Activated CD4-positive, alpha-beta T cell treated with anti-CD3 and anti-CD28 coated beads, Interleukin-2, amount 10 ng/mL, durations not matched to agents 7 days and 5 days (primary cell): ENCODE data around the gene NUDT7. TPM values are rescaled to one million over a fixed set of nuclear protein-coding genes. Genes with fewer than 3 reads are reported as not detected.

ENCODE experiments used
- CTCF ChIA-PET: fragments of 350-600 bp; sonication (Branson Sonifier 250); formaldehyde crosslinking; loops from one replicate; lab custom pipeline; 2021; ENCODE audit warnings: antibody characterized with exemption; lab: Charles Lee
- POLR2A ChIA-PET: fragments of 350-600 bp; sonication (Branson Sonifier 250); formaldehyde crosslinking; loops from one replicate; lab custom pipeline; 2021; ENCODE audit warnings: antibody characterized with exemption; lab: Charles Lee
- DNase-seq: peaks from one replicate; pipeline ENCODE4 v3.0.0-alpha.2; 2020
- H3K27ac Mint-ChIP-seq: one replicate; pipeline ENCODE4 v1.8.0; 2021; ENCODE audit warnings: mild to moderate bottlenecking, moderate library complexity, mixed read lengths
- H3K27me3 Mint-ChIP-seq: one replicate; pipeline ENCODE4 v1.8.0; 2021; ENCODE audit warnings: mixed read lengths
- H3K36me3 Mint-ChIP-seq: one replicate; pipeline ENCODE4 v1.8.0; 2021; ENCODE audit warnings: low read depth, mixed read lengths
- H3K4me1 Mint-ChIP-seq: one replicate; pipeline ENCODE4 v1.8.0; 2021; ENCODE audit warnings: mixed read lengths
- H3K4me3 Mint-ChIP-seq: one replicate; pipeline ENCODE4 v1.8.0; 2021; ENCODE audit warnings: mild to moderate bottlenecking, moderate library complexity, mixed read lengths
- H3K9me3 Mint-ChIP-seq: one replicate; pipeline ENCODE4 v1.8.0; 2021; ENCODE audit warnings: mixed read lengths
- total RNA-seq, 2 experiments: library from RNA; stranded (reverse); gene quantifications; one replicate each; pipeline ENCODE4 v1.2.3, GENCODE V29; 2021

The NUDT7 gene
- total RNA-seq, 2 experiments from 2014 or later = 6.8 to 8.4 TPM

- H3K9me3 Mint-ChIP-seq = no peaks in the 10 kb centered on the region
- ChIA-PET CTCF (no interaction called here), POLR2A (no interaction called here)
- peaks cover 3% of the 10 kb centered on the region for H3K4me1 Mint-ChIP-seq
- peaks cover 60% of the 10 kb centered on the region for H3K27me3 Mint-ChIP-seq
- no peaks in the 10 kb centered on the region for H3K36me3 Mint-ChIP-seq
- DNase-seq = no peak
- no peak overlapping the region for H3K4me3 Mint-ChIP-seq
- no peak overlapping the region for H3K27ac Mint-ChIP-seq
Measured at GRCh38 chr16:77787452-77787851, 65.1 kb downstream of the NUDT7 start.

- Mint-ChIP-seq H3K9me3 (no peaks in the 10 kb centered on the region), H3K36me3 (no peaks in the 10 kb centered on the region), H3K4me1 (peaks cover 3% of the 10 kb centered on the region), H3K4me3 (peak within 1 kb of the TSS; percentile 41), H3K27ac (no peak within 1 kb of the TSS), H3K27me3 (peaks cover 60% of the 10 kb centered on the region)
- POLR2A ChIA-PET = interaction anchor here (0.5 kb wide), 1 partner anchor 66 kb away, joined by 3 read pairs; the partner anchor contains the start of gene NUDT7
- CTCF ChIA-PET = no interaction called here
- DNase-seq = no peak
Measured at GRCh38 chr16:77788181-77789084, 66.1 kb downstream of the NUDT7 start, which contains the start of gene VAT1L. Gene VAT1L (plus strand): TSS chr16:77788564. CDS start chr16:77788683, 119 bp downstream.

GRCh38 chr16:77789085-77790008 is 67.0 kb downstream of the NUDT7 start:
- CTCF ChIA-PET = interaction anchor here (1.1 kb wide), 2 partner anchors 16 to 92 kb away, joined by 3 read pairs; no protein-coding TSS in a partner anchor
- POLR2A ChIA-PET = interaction anchor here (0.5 kb wide), 1 partner anchor 67 kb away, joined by 3 read pairs; the partner anchor contains the start of gene NUDT7
- H3K27ac Mint-ChIP-seq = no peak overlapping the region
- H3K27me3 Mint-ChIP-seq = peaks cover 62% of the 10 kb centered on the region
- DNase-seq = no peak
- no peak overlapping the region for H3K4me3 Mint-ChIP-seq
- peaks cover 3% of the 10 kb centered on the region for H3K4me1 Mint-ChIP-seq
- H3K9me3 Mint-ChIP-seq = no peaks in the 10 kb centered on the region
- no peaks in the 10 kb centered on the region for H3K36me3 Mint-ChIP-seq

GRCh38 chr16:77790009-77790372 is 67.7 kb downstream of the NUDT7 start:
- Mint-ChIP-seq H3K27ac (no peak overlapping the region), H3K27me3 (peaks cover 66% of the 10 kb centered on the region), H3K9me3 (no peaks in the 10 kb centered on the region), H3K4me3 (no peak overlapping the region), H3K36me3 (no peaks in the 10 kb centered on the region), H3K4me1 (peaks cover 3% of the 10 kb centered on the region)
- no peak for DNase-seq
- POLR2A ChIA-PET = no interaction called here
- CTCF ChIA-PET = interaction anchor here (0.6 to 1.1 kb wide), 3 partner anchors 15 to 92 kb away, joined by 3 read pairs; no protein-coding TSS in a partner anchor

GRCh38 chr16:77790912-77791311 is 68.6 kb downstream of the NUDT7 start:
- Mint-ChIP-seq H3K9me3 (no peaks in the 10 kb centered on the region), H3K4me3 (no peak overlapping the region), H3K36me3 (no peaks in the 10 kb centered on the region), H3K4me1 (peaks cover 3% of the 10 kb centered on the region), H3K27me3 (peaks cover 65% of the 10 kb centered on the region), H3K27ac (no peak overlapping the region)
- ChIA-PET POLR2A (no interaction called here), CTCF (no interaction called here)
- no peak for DNase-seq

Other genes with a start within 250 kb of the NUDT7 start
- not detected for gene VAT1L, start 66.0 kb downstream of the NUDT7 start, total RNA-seq